SKM-1 treated with dmso at 0.1 percent for 144 hours (cell line): ENCODE data around the gene FAM20B.
"Not testable (repeated sequence)": the region's sequence is repeated elsewhere in the genome, so short reads cannot be mapped to it uniquely, and the experiment has no call there.

ENCODE experiments used
- DNase-seq: peaks from one replicate; lab custom pipeline; 2025; ENCODE audit not compliant: unreplicated experiment; lab: John Stamatoyannopoulos, UW

Gene FAM20B

GRCh38 chr1:179025125-179025974 is at the start of gene FAM20B:
TSS of gene FAM20B (plus strand) at chr1:179025894. CDS start at chr1:179043848, 17,954 bp downstream.
- DNase-seq = peak; percentile 96

- DNase-seq = no peak
Measured at GRCh38 chr1:178976541-178976940, 49.2 kb upstream of the FAM20B start.

- DNase-seq = no peak
Measured at GRCh38 chr1:178986204-178986603, 39.5 kb upstream of the FAM20B start.

- not testable (repeated sequence) for DNase-seq
Measured at GRCh38 chr1:178988198-178988597, 37.5 kb upstream of the FAM20B start.

- no peak for DNase-seq
Measured at GRCh38 chr1:178993559-178993958, 32.1 kb upstream of the FAM20B start.

GRCh38 chr1:178997428-178997827 is 28.3 kb upstream of the FAM20B start:
- DNase-seq = no peak

- DNase-seq = no peak
Measured at GRCh38 chr1:178998295-178998694, 27.4 kb upstream of the FAM20B start.

- no peak for DNase-seq
Measured at GRCh38 chr1:178999061-178999460, 26.6 kb upstream of the FAM20B start.

GRCh38 chr1:179001451-179001850 is 24.2 kb upstream of the FAM20B start:
- no peak for DNase-seq

GRCh38 chr1:179002064-179002463 is 23.6 kb upstream of the FAM20B start:
- DNase-seq = not testable (repeated sequence)

- DNase-seq = peak; percentile 75
Measured at GRCh38 chr1:179002552-179003345, 22.9 kb upstream of the FAM20B start.

GRCh38 chr1:179003512-179004066 is 22.1 kb upstream of the FAM20B start:
- no peak for DNase-seq

- DNase-seq = no peak
Measured at GRCh38 chr1:179007233-179007632, 18.5 kb upstream of the FAM20B start.

GRCh38 chr1:179010671-179011070 is 15.0 kb upstream of the FAM20B start:
- no peak for DNase-seq

GRCh38 chr1:179012038-179012437 is 13.7 kb upstream of the FAM20B start:
- no peak for DNase-seq

- no peak for DNase-seq
Measured at GRCh38 chr1:179014123-179014522, 11.6 kb upstream of the FAM20B start.

- no peak for DNase-seq
Measured at GRCh38 chr1:179015396-179015795, 10.3 kb upstream of the FAM20B start.

GRCh38 chr1:179016706-179017382 is 8.8 kb upstream of the FAM20B start:
- peak; percentile 72 for DNase-seq

GRCh38 chr1:179017383-179018326 is 8.0 kb upstream of the FAM20B start:
- no peak for DNase-seq

GRCh38 chr1:179021873-179022272 is 3.8 kb upstream of the FAM20B start:
- no peak for DNase-seq
